Bronchial epithelial cell (primary cell): Measurements from ENCODE around the gene NR2F1. TPM values are rescaled to one million over a fixed set of nuclear protein-coding genes. Genes with fewer than 3 reads are reported as not detected.

Experiments used
- DNase-seq: peaks from one replicate; pipeline ENCODE4 v3.0.0-alpha.2; 2010; ENCODE audit warnings: low read depth
- FAIRE-seq: peaks from 2 replicates; lab custom pipeline; 2011; peaks lifted over from hg19 to GRCh38; lab: Jason Lieb, UNC
- H3K27me3 ChIP-seq: 2 replicates; pipeline ENCODE4 v1.5.1; 2011; ENCODE audit warnings: low read length; ENCODE audit not compliant: control insufficient read depth, insufficient read depth
- H3K36me3 ChIP-seq: 2 replicates; pipeline ENCODE4 v1.5.1; 2011; ENCODE audit warnings: low read length; ENCODE audit not compliant: control insufficient read depth, insufficient read depth
- H3K4me3 ChIP-seq: 2 replicates; pipeline ENCODE4 v1.5.1; 2011; ENCODE audit warnings: mild to moderate bottlenecking, low read depth, low read length, control low read depth
- CTCF ChIP-seq: IDR thresholded peaks from 2 replicates; pipeline ENCODE4 v1.5.1; 2011; ENCODE audit warnings: mild to moderate bottlenecking, moderate library complexity, low read length, control low read depth, inconsistent platforms; ENCODE audit not compliant: insufficient read depth, severe bottlenecking
- total RNA-seq: library from RNA; depleted of rRNA; stranded (reverse); fragments of >200 nt; gene quantifications from 2 replicates; pipeline ENCODE4 v1.2.1, GENCODE V29; 2014

NR2F1 gene
- total RNA-seq, 1 donor from 2014 or later = 1.6 TPM

DNA sequence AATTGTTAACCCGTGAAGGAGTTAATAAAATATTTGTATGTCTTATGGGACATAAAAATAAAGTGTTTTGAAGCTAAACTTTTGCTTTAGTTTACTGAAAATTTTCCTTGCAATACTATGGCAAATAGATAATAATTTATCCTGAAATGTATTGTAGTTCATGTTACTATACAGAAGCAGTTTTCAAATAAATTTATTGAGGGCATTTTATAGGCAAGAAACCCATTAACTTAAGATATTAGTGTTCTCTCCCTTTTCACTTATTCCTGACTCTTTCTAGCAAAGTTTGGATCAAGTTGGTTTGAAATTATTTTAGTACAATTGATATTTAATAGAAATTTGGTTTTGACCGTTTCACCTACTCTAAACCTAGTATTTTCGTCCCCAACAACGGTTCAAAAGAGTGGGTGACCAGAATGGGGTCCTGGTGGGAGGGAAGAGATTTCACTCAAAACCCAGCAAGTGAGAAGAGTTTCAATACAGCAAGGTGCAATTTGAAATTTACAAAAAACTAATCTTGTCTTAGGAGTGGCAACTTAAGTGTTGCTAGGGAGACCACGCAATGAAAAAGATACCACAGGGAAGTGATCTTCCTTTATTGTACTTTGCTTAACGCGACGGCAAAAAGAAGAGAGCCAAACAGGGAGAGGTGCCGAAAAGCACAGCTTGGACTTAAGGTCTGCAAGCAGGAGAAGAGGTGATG is 28.4 kb downstream of the NR2F1 start:
- H3K27me3 ChIP-seq = peaks cover 37% of the 10 kb centered on the region
- H3K36me3 ChIP-seq = no peaks in the 10 kb centered on the region
- DNase-seq (no peak), FAIRE-seq (no peak)
- TF ChIP-seq CTCF = no peak
- H3K4me3 ChIP-seq = no peak overlapping the region

DNA sequence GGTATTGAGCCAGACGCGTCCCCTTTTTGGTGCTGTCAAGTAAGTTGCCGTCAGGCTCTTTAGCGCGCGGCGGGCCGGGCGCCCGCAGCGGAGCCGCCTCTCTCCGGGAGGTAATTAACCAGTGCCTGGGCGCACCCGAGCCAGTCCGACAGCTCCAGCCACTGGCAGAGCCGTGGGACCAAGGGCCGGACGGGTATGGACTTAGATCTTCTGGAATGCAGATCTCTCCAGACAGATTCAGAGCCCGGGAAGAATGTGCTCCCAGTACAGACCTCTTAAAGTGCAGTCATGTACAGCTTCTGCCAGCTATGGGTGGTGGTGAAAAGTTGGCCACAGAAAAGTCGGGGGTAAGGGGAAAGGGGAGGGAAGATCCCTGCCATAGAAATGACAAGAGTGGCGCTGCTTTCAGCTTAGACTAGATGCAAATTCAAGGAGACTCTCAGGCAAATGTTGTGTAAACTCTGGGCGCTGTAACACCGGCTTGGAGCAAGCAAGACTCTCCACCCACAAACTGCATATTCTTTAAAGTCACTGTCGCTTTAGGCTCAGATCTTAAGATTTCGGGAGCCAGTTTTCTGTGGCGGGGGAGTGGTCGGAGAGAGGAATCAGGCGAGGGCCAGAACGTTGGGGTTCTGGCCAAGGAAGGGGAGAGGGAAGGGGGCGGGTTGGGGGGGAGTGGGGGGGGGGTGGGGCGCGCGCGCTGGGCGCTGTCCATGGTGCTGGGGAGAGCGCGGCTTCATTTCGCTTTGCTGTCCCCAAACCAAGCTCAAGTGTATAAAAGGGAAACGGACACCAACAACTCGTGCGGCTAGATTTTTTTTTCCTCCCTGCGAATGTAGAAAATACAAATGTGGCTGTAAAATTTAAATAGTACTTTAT is 29.2 kb downstream of the NR2F1 start:
- no peak for FAIRE-seq
- H3K27me3 ChIP-seq = peaks cover 37% of the 10 kb centered on the region
- H3K4me3 ChIP-seq = no peak overlapping the region
- no peak for TF ChIP-seq CTCF
- no peaks in the 10 kb centered on the region for H3K36me3 ChIP-seq
- DNase-seq = no peak

DNA sequence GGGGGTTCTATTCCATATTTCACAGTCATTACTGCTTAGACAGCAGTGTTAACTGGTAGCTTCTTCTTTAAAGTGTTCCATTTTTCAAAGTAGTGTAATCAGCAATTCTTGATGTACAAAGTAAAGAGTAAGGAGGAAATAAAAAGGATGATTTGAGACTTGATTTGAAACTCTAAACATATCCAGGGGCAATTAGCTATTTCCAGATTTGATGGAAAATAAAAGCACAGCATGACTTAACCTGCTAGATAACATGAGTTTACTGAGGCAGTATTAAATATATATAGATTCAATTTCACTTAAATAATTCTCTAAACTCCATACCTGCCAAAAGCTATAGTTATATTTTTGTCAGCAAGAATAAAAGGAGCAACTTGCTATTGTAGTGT is 29.8 kb downstream of the NR2F1 start:
- Histone ChIP-seq H3K36me3 (no peaks in the 10 kb centered on the region), H3K27me3 (peaks cover 35% of the 10 kb centered on the region), H3K4me3 (no peak overlapping the region)
- FAIRE-seq (no peak), DNase-seq (no peak)
- TF ChIP-seq CTCF = no peak

DNA sequence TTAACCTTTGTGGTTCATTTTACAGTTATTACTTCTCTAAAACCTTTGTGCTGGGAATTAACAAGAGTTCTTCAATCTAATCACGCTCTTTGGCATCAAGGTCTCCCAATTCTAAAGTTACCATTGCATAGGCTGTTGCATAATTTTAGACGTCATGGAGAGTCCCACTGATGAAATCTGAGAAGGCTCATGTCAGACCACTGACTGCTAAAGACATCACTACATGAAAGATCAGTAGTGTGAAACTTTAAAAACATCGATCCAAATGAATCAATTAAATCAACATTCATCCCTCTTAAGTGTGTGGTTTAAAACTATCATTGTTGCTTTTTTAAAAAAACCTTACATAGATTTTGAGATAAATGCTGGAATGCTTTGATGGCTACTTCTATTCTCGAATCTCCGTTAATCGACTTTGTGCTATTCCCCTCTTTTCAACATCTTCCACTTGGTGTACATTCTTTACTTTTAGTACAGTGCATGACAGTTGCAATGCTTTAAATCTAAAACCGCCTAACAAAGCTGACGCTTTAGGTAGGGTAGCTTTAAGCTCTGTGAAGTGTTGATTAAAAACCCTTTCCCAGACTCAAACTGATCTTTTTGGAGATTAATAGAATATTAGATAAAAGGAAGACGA is 33.6 kb downstream of the NR2F1 start:
- Histone ChIP-seq H3K4me3 (no peak overlapping the region), H3K36me3 (no peaks in the 10 kb centered on the region), H3K27me3 (peaks cover 11% of the 10 kb centered on the region)
- FAIRE-seq (no peak), DNase-seq (no peak)
- TF ChIP-seq CTCF = no peak

- DNase-seq (peak; percentile 49), FAIRE-seq (no peak)
- TF ChIP-seq CTCF = peak; percentile 37
- Histone ChIP-seq H3K27me3 (no peaks in the 10 kb centered on the region), H3K4me3 (peak overlapping the region; percentile 49), H3K36me3 (no peaks in the 10 kb centered on the region)
These were observed 37.7 kb downstream of the NR2F1 start for GRCh38 chr5:93620487-93621326.
